Right lobe of liver (tissue), 6 donors: ENCODE measurements around the gene GTPBP1. TPM values are rescaled to one million over a fixed set of nuclear protein-coding genes. Genes with fewer than 3 reads are reported as not detected.

ENCODE experiments used
- ATAC-seq, 4 donors: fragments of 200-7000 bp; cut with Tn5 transposase; one replicate each; pipeline ENCODE4 v1.9.1; 2020; ENCODE audit warnings: mild to moderate bottlenecking in 4 of 4, moderate library complexity in 4 of 4
- DNase-seq, 3 donors: peaks; one replicate each; pipeline ENCODE4 v3.0.0-alpha.2; 2020
- H3K27ac ChIP-seq, 3 donors: fragments of 200-600 bp; one replicate each; pipeline ENCODE4 v1.8.0; 2022
- H3K27me3 ChIP-seq, 2 donors: fragments of 200-600 bp; one replicate each; pipeline ENCODE4 v1.8.0; 2022
- H3K36me3 ChIP-seq, 4 donors: fragments of 200-600 bp; sonication (generic) in 1 of 4; one replicate each; pipeline versions ENCODE4 v1.5.1 to v1.8.0; 2017 to 2022; ENCODE audit warnings: control low read depth in 1 of 4
- H3K4me1 ChIP-seq, 4 donors: fragments of 200-600 bp; sonication (generic) in 1 of 4; one replicate each; pipeline versions ENCODE4 v1.5.1 to v1.8.0; 2017 to 2022; ENCODE audit warnings: control low read depth in 1 of 4
- H3K4me3 ChIP-seq, 3 donors: fragments of 200-600 bp; one replicate each; pipeline ENCODE4 v1.8.0; 2022
- H3K9me3 ChIP-seq, 4 donors: fragments of 200-600 bp; sonication (generic) in 1 of 4; one replicate each; pipeline versions ENCODE4 v1.5.1 to v1.8.0; 2017 to 2022; ENCODE audit warnings: control low read depth in 1 of 4
- CTCF ChIP-seq, 4 donors: fragments of 200-600 bp in 3 of 4; fragments of 450-650 bp in 1 of 4; IDR thresholded peaks; one replicate each; pipeline versions ENCODE4 v1.5.1 to v1.8.0; 2016 to 2022; ENCODE audit warnings: antibody characterized with exemption in 4 of 4, mild to moderate bottlenecking in 2 of 4
- POLR2A ChIP-seq: fragments of 450-650 bp; IDR thresholded peaks from one replicate; pipeline ENCODE4 v1.6.1; 2017; ENCODE audit warnings: antibody characterized with exemption, mild to moderate bottlenecking
- WGBS: methylation state at CpG from one replicate; pipeline ENCODE4 v1.1.6; 2018; ENCODE audit warnings: low coverage, low lambda C conversion rate; ENCODE audit not compliant: insufficient coverage; ENCODE audit errors: missing lambda C conversion rate; 5-methylcytosine and 5-hydroxymethylcytosine counted together
- intact Hi-C, 2 donors: fragments of 100-400 bp; cut with DNase I; formaldehyde crosslinking; loops; one replicate each; pipeline versions ENCODE4 v1.11.2 to v1.14.1; 2022
- total RNA-seq, 6 experiments: library from RNA; depleted of rRNA in 2 of 6; stranded (reverse); fragments of >200 nt in 2 of 6; fragmentation: NEBNext Ultra II Directional in 3 of 6; extraction: Animal tissue kit (Norgen Biotek cat#: 25700) in 3 of 6; gene quantifications; one replicate each; pipeline versions ENCODE4 v1.1.0 to v1.2.4, GENCODE V29; 2016 to 2023
- donor health status: DM: no; HTN: yes; CAD: no.
- donor health status: DM: no; HTN: no; CAD: no.
- donor health status: DM: no; HTN: no; CAD: no.
- donor health status: DM: no; HTN: yes; CAD: no.
- donor health status: DM: no; HTN: yes; CAD: no.

GTPBP1 gene
- total RNA-seq, 6 experiments from 2014 or later = 13.4 to 21.6 (median 16.7) TPM

GRCh38 chr22:38674888-38675287, 30.9 kb upstream of the GTPBP1 start:
- WGBS = 70% methylated on average over 3 of the region's 5 CpGs
- TF ChIP-seq CTCF (IDR thresholded peaks at IDR 0.05) (no peak), POLR2A (no peak)
- no peak overlapping the region for H3K4me3 ChIP-seq
- intact Hi-C loops = no loop called here
- ATAC-seq = peak in 1 of 4 donors; percentile 29
- no peaks in the 10 kb centered on the region for H3K27me3 ChIP-seq
- H3K36me3 ChIP-seq = peaks cover 0 to 13% (median 6%) of the 10 kb centered on the region in 4 donors
- DNase-seq = peak in 1 of 3 donors; percentile 25
- H3K27ac ChIP-seq = no peak overlapping the region
- no peaks in the 10 kb centered on the region for H3K4me1 ChIP-seq
- H3K9me3 ChIP-seq = no peaks in the 10 kb centered on the region

GRCh38 chr22:38675833-38676232, 29.9 kb upstream of the GTPBP1 start:
- no peak for ATAC-seq
- 88% methylated on average over 3 of the region's 3 CpGs for WGBS

GRCh38 chr22:38681582-38682335, 24.0 kb upstream of the GTPBP1 start, which contains the start of gene TOMM22:
Gene TOMM22 (plus strand): TSS chr22:38681957. CDS start chr22:38681979, 22 bp downstream.
- Histone ChIP-seq H3K4me3 (peak within 1 kb of the TSS; percentile 95 to 100 (median 96)), H3K36me3 (peaks cover 0 to 23% (median 5%) of the 10 kb centered on the region in 4 donors), H3K27ac (peak within 1 kb of the TSS; percentile 54 to 65 (median 54)), H3K4me1 (peaks cover 0 to 6% (median 3%) of the 10 kb centered on the region in 4 donors), H3K27me3 (no peaks in the 10 kb centered on the region), H3K9me3 (no peaks in the 10 kb centered on the region)
- under 1% methylated on average over 30 of the region's 60 CpGs for WGBS
- intact Hi-C loops = no loop called here
- DNase-seq (peak; percentile 91 to 93 (median 92)), ATAC-seq (peak; percentile 100)
- peak; percentile 40 to 86 (median 74) for TF ChIP-seq CTCF (IDR thresholded peaks at IDR 0.05)
- TF ChIP-seq POLR2A = peak; percentile 76

More at GRCh38 chr22:38675833-38676232, 29.9 kb upstream of the GTPBP1 start:
- peaks cover 0 to 11% (median 4%) of the 10 kb centered on the region in 4 donors for H3K36me3 ChIP-seq
- H3K27me3 ChIP-seq = no peaks in the 10 kb centered on the region
- intact Hi-C loops = no loop called here
- DNase-seq = peak in 1 of 3 donors; percentile 5
- no peak overlapping the region for H3K27ac ChIP-seq
- H3K9me3 ChIP-seq = no peaks in the 10 kb centered on the region
- no peak overlapping the region for H3K4me3 ChIP-seq
- no peaks in the 10 kb centered on the region for H3K4me1 ChIP-seq
- TF ChIP-seq POLR2A (no peak), CTCF (IDR thresholded peaks at IDR 0.05) (no peak)

- intact Hi-C loops = no loop called here
- Histone ChIP-seq H3K36me3 (peaks cover 0 to 45% (median 8%) of the 10 kb centered on the region in 4 donors), H3K4me3 (no peak overlapping the region), H3K27me3 (no peaks in the 10 kb centered on the region), H3K4me1 (peaks cover 0 to 6% (median 3%) of the 10 kb centered on the region in 4 donors), H3K9me3 (no peaks in the 10 kb centered on the region), H3K27ac (no peak overlapping the region)
- no peak for ATAC-seq
- peak in 1 of 3 donors; percentile 9 for DNase-seq
- TF ChIP-seq CTCF (IDR thresholded peaks at IDR 0.05) (no peak), POLR2A (no peak)
- 87% methylated on average over 8 of the region's 9 CpGs for WGBS
These were observed 20.8 kb upstream of the GTPBP1 start for GRCh38 chr22:38684895-38685294.
